ENCODE measurements around the gene ENTPD2.
"Not testable (repeated sequence)": the region's sequence is repeated elsewhere in the genome, so short reads cannot be mapped to it uniquely, and the experiment has no call there.

The ENTPD2 gene

GRCh38 chr9:137063311-137064026 lies 9.6 kb upstream of the ENTPD2 start:
- DNase-seq = no peak

- not testable (repeated sequence) for DNase-seq
Measured at GRCh38 chr9:137062798-137063197, 8.9 kb upstream of the ENTPD2 start.

GRCh38 chr9:137062384-137062783 lies 8.5 kb upstream of the ENTPD2 start:
- DNase-seq = no peak

- DNase-seq = no peak
Measured at GRCh38 chr9:137058521-137059234, 4.8 kb upstream of the ENTPD2 start.

- DNase-seq = no peak
Measured at GRCh38 chr9:137057545-137057944, 3.7 kb upstream of the ENTPD2 start.

- DNase-seq = no peak
Measured at GRCh38 chr9:137056739-137057415, 3.0 kb upstream of the ENTPD2 start.

GRCh38 chr9:137055385-137056364 lies 1.8 kb upstream of the ENTPD2 start:
- DNase-seq = no peak

- no peak for DNase-seq
Measured at GRCh38 chr9:137054932-137055384, 1.1 kb upstream of the ENTPD2 start.

GRCh38 chr9:137052998-137053943 lies 590 bp downstream of the ENTPD2 start:
- DNase-seq = no peak

- DNase-seq = no peak
Measured at GRCh38 chr9:137052293-137052692, 1.6 kb downstream of the ENTPD2 start.

GRCh38 chr9:137051145-137051724 lies 2.6 kb downstream of the ENTPD2 start:
- no peak for DNase-seq

GRCh38 chr9:137050570-137050969 lies 3.3 kb downstream of the ENTPD2 start:
- DNase-seq = no peak

GRCh38 chr9:137049544-137050449 lies 4.1 kb downstream of the ENTPD2 start:
- DNase-seq = peak; percentile 60

GRCh38 chr9:137048655-137049543 lies 5.0 kb downstream of the ENTPD2 start:
- DNase-seq = no peak

- DNase-seq = peak; percentile 85
Measured at GRCh38 chr9:137046088-137046787, 7.6 kb downstream of the ENTPD2 start, which contains the start of gene NPDC1. NPDC1 (minus strand) TSS chr9:137046177; CDS start chr9:137045989, 188 bp downstream.

- DNase-seq = no peak
Measured at GRCh38 chr9:137045294-137046087, 8.4 kb downstream of the ENTPD2 start.
